ENCODE measurements around the gene TMEM175. TPM values are rescaled to one million over a fixed set of nuclear protein-coding genes. Genes with fewer than 3 reads are reported as not detected.

The TMEM175 gene
- total and polyA plus RNA-seq, 9 donors = 10.6 to 28.4 (median 21.2) TPM

- Histone ChIP-seq H3K27ac (no peak overlapping the region), H3K4me3 (no peak overlapping the region), H3K4me1 (ENCODE audit: insufficient read depth) (no peaks in the 10 kb centered on the region), H3K27me3 (no peaks in the 10 kb centered on the region), H3K36me3 (no peaks in the 10 kb centered on the region), H3K9me3 (no peaks in the 10 kb centered on the region)
- DNase-seq = no peak
- intact Hi-C loops (cut with DNase I) = no loop called here
- TF ChIP-seq EP300 (IDR thresholded peaks at IDR 0.05) (no peak), CTCF (IDR thresholded peaks at IDR 0.05) (no peak), POLR2A (IDR thresholded peaks at IDR 0.05) (no peak)
- 90 to 92% (median 91%) methylated on average over 40 to 41 of the region's 41 CpGs for WGBS, 3 donors
Observed at GRCh38 chr4:893276-893994, 38.8 kb upstream of the TMEM175 start.

DNA sequence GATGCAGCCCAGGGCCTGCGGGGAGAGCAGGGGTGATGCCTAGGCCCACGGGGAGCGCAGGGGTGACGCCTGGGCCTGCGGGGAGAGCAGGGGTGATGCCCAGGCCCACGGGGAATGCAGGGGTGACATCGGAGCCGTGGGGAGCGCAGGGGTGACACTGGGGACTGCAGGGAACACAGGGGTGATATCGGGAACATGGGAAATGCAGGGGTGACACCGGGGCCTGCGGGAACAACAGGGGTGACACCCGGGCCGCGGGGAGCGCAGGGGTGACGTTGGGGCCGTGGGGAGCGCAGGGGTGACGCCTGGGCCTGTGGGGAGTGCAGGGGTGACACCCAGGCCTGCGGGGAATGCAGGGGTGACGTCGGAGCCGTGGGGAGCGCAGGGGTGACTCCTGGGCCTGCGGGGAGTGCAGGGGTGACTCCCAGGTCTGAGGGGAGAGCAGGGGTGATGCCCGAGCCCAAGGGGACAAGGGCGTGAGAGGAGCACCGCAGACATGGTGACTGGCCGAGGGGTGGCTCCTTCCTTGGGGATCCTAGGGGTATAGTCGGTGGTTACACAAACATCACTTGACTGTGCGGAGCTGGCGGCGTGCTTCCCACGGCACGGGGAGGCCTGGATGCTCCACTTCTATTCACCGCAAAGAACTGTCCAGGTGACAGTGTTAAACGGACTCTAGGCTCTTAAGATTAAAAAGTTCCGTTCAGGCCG, 38.1 kb upstream of the TMEM175 start:
- Histone ChIP-seq H3K36me3 (no peaks in the 10 kb centered on the region), H3K27me3 (no peaks in the 10 kb centered on the region), H3K4me1 (ENCODE audit: insufficient read depth) (no peaks in the 10 kb centered on the region), H3K4me3 (no peak overlapping the region), H3K27ac (no peak overlapping the region), H3K9me3 (no peaks in the 10 kb centered on the region)
- TF ChIP-seq CTCF (IDR thresholded peaks at IDR 0.05) = no peak
- no peak for TF ChIP-seq POLR2A (IDR thresholded peaks at IDR 0.05)
- no peak for TF ChIP-seq EP300 (IDR thresholded peaks at IDR 0.05)
- WGBS, 3 donors = 88 to 93% (median 88%) methylated on average over 40 of the region's 40 CpGs
- DNase-seq = no peak
- intact Hi-C loops (cut with DNase I) = no loop called here

GRCh38 chr4:895596-895995, 36.7 kb upstream of the TMEM175 start:
- Histone ChIP-seq H3K27ac (no peak overlapping the region), H3K4me3 (no peak overlapping the region), H3K9me3 (no peaks in the 10 kb centered on the region), H3K27me3 (no peaks in the 10 kb centered on the region), H3K36me3 (no peaks in the 10 kb centered on the region), H3K4me1 (ENCODE audit: insufficient read depth) (no peaks in the 10 kb centered on the region)
- 89 to 95% (median 93%) methylated on average over 16 of the region's 16 CpGs for WGBS, 3 donors
- DNase-seq = no peak
- no peak for TF ChIP-seq EP300 (IDR thresholded peaks at IDR 0.05)
- TF ChIP-seq POLR2A (IDR thresholded peaks at IDR 0.05) = no peak
- no peak for TF ChIP-seq CTCF (IDR thresholded peaks at IDR 0.05)
- intact Hi-C loops (cut with DNase I) = no loop called here

DNA sequence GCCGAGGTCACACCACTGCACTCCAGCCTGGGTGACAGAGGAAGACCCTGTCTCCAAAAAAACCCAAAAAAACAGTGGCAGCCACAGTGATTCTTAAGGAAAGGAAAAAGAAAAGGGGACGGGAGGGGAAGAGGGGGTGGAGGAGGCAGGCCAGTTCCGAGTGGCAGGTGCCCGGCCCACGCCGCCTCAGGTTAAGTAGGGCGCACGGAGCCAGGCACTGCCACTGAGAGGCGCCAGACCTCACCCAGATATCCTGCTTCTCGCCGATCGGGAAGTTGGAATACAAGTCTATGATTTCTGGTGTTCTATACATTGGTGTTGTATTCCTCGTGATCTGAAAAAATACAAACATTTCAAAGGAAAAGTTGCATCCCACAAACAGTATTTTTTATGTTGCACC, 36.0 kb upstream of the TMEM175 start:
- 86 to 92% (median 87%) methylated on average over 13 of the region's 13 CpGs for WGBS, 3 donors
- intact Hi-C loops (cut with DNase I) = no loop called here
- H3K27ac ChIP-seq = no peak overlapping the region
- H3K4me1 ChIP-seq (ENCODE audit: insufficient read depth) = no peaks in the 10 kb centered on the region
- H3K9me3 ChIP-seq = no peaks in the 10 kb centered on the region
- no peaks in the 10 kb centered on the region for H3K36me3 ChIP-seq
- DNase-seq = no peak
- no peak for TF ChIP-seq CTCF (IDR thresholded peaks at IDR 0.05)
- H3K27me3 ChIP-seq = no peaks in the 10 kb centered on the region
- H3K4me3 ChIP-seq = no peak overlapping the region
